ENCODE measurements around the gene NOP14.
"Not testable (repeated sequence)": the region's sequence is repeated elsewhere in the genome, so short reads cannot be mapped to it uniquely, and the experiment has no call there.

NOP14 gene

GRCh38 chr4:2931512-2932301 lies 31.5 kb downstream of the NOP14 start:
- peak; percentile 47 for DNase-seq (ENCODE audit: low read depth)

GRCh38 chr4:2930758-2931511 lies 32.3 kb downstream of the NOP14 start:
- no peak for DNase-seq (ENCODE audit: low read depth)

GRCh38 chr4:2930135-2930757 lies 33.0 kb downstream of the NOP14 start:
- no peak for DNase-seq (ENCODE audit: low read depth)

- DNase-seq (ENCODE audit: low read depth) = no peak
Observed at GRCh38 chr4:2929469-2929868, 33.7 kb downstream of the NOP14 start.

- DNase-seq (ENCODE audit: low read depth) = no peak
Observed at GRCh38 chr4:2928242-2929176, 34.7 kb downstream of the NOP14 start.

- DNase-seq (ENCODE audit: low read depth) = no peak
Observed at GRCh38 chr4:2927696-2928075, 35.5 kb downstream of the NOP14 start.

- no peak for DNase-seq (ENCODE audit: low read depth)
Observed at GRCh38 chr4:2927016-2927695, 36.0 kb downstream of the NOP14 start.

- DNase-seq (ENCODE audit: low read depth) = no peak
Observed at GRCh38 chr4:2925931-2926860, 37.0 kb downstream of the NOP14 start.

GRCh38 chr4:2925496-2925895 lies 37.7 kb downstream of the NOP14 start:
- DNase-seq (ENCODE audit: low read depth) = no peak

GRCh38 chr4:2924765-2925301 lies 38.4 kb downstream of the NOP14 start:
- DNase-seq (ENCODE audit: low read depth) = no peak

- DNase-seq (ENCODE audit: low read depth) = no peak
Observed at GRCh38 chr4:2924286-2924685, 38.9 kb downstream of the NOP14 start.

GRCh38 chr4:2923668-2924173 lies 39.5 kb downstream of the NOP14 start:
- no peak for DNase-seq (ENCODE audit: low read depth)

- DNase-seq (ENCODE audit: low read depth) = no peak
Observed at GRCh38 chr4:2923141-2923551, 40.1 kb downstream of the NOP14 start.

GRCh38 chr4:2922453-2923101 lies 40.6 kb downstream of the NOP14 start:
- not testable (repeated sequence) for DNase-seq (ENCODE audit: low read depth)

GRCh38 chr4:2918714-2919113 lies 44.5 kb downstream of the NOP14 start:
- not testable (repeated sequence) for DNase-seq (ENCODE audit: low read depth)

GRCh38 chr4:2918300-2918699 lies 44.9 kb downstream of the NOP14 start:
- not testable (repeated sequence) for DNase-seq (ENCODE audit: low read depth)

GRCh38 chr4:2916696-2917095 lies 46.5 kb downstream of the NOP14 start:
- not testable (repeated sequence) for DNase-seq (ENCODE audit: low read depth)

- DNase-seq (ENCODE audit: low read depth) = no peak
Observed at GRCh38 chr4:2915789-2916188, 47.4 kb downstream of the NOP14 start.

All from activated T-cell treated with anti-CD3 and anti-CD28 coated beads for 48 hours (primary cell).